MM.1S (cell line): ENCODE data around the gene APLN.

ENCODE experiments used
- DNase-seq: peaks from one replicate; pipeline ENCODE4 v3.0.0-alpha.2; 2015
- H2AFZ ChIP-seq: fragments of 300-600 bp; sonication (generic); 2 replicates; pipeline ENCODE4 v1.6.0; 2016; ENCODE audit warnings: antibody characterized with exemption, low read length
- H3F3A ChIP-seq: fragments of 300-600 bp; sonication (generic); 2 replicates; pipeline ENCODE4 v1.6.1; 2016; ENCODE audit warnings: mild to moderate bottlenecking, antibody characterized with exemption, low read length, moderate library complexity, mixed read lengths; ENCODE audit not compliant: insufficient read depth
- H3K27ac ChIP-seq: fragments of 300-600 bp; sonication (generic); 2 replicates; pipeline ENCODE4 v1.5.1; 2016; ENCODE audit warnings: mild to moderate bottlenecking, low read length
- H3K27me3 ChIP-seq: fragments of 300-600 bp; sonication (generic); replicated peaks from 2 replicates; pipeline ENCODE4 v1.6.0; 2016; ENCODE audit warnings: low read length; ENCODE audit not compliant: insufficient read depth
- H3K36me3 ChIP-seq: fragments of 300-600 bp; sonication (generic); replicated peaks from 2 replicates; pipeline ENCODE4 v1.6.1; 2016; ENCODE audit warnings: mild to moderate bottlenecking, low read length, mixed read lengths; ENCODE audit not compliant: insufficient read depth
- H3K4me1 ChIP-seq: fragments of 300-600 bp; sonication (generic); 2 replicates; pipeline ENCODE4 v1.6.1; 2016; ENCODE audit warnings: low read length, mixed read lengths
- H3K4me2 ChIP-seq: fragments of 300-600 bp; sonication (generic); 2 replicates; pipeline ENCODE4 v1.6.0; 2016; ENCODE audit warnings: low read depth, low read length
- H3K4me3 ChIP-seq: fragments of 300-600 bp; sonication (generic); 2 replicates; pipeline ENCODE4 v1.5.1; 2016; ENCODE audit warnings: low read length, mixed read lengths
- H3K79me2 ChIP-seq: fragments of 300-600 bp; sonication (generic); 2 replicates; pipeline ENCODE4 v1.6.1; 2016; ENCODE audit warnings: mixed run types, low read length, mixed read lengths
- H3K9ac ChIP-seq: fragments of 300-600 bp; sonication (generic); 2 replicates; pipeline ENCODE4 v1.6.1; 2016; ENCODE audit warnings: low read length, mixed read lengths
- H3K9me2 ChIP-seq: fragments of 300-600 bp; sonication (generic); replicated peaks from 2 replicates; pipeline ENCODE4 v1.6.1; 2016; ENCODE audit warnings: mild to moderate bottlenecking, low read length, mixed read lengths; ENCODE audit not compliant: insufficient read depth
- H3K9me3 ChIP-seq: fragments of 300-600 bp; sonication (generic); replicated peaks from 2 replicates; pipeline ENCODE4 v1.6.1; 2016; ENCODE audit warnings: mild to moderate bottlenecking, low read length, mixed read lengths; ENCODE audit not compliant: insufficient read depth
- H4K20me1 ChIP-seq: fragments of 300-600 bp; sonication (generic); 2 replicates; pipeline ENCODE4 v1.6.1; 2016; ENCODE audit warnings: mild to moderate bottlenecking, low read length, moderate library complexity, mixed read lengths; ENCODE audit not compliant: insufficient read depth
- EZH2 ChIP-seq: fragments of 300-600 bp; sonication (generic); optimal IDR thresholded peaks from 2 replicates; pipeline ENCODE3; 2017; ENCODE audit warnings: low read depth, mild to moderate bottlenecking, antibody characterized with exemption, low read length, mixed read lengths
- EZH2phosphoT487 ChIP-seq: fragments of 300-600 bp; sonication (generic); IDR thresholded peaks from 2 replicates; pipeline ENCODE4 v1.6.1; 2018; ENCODE audit warnings: antibody characterized with exemption, low read length
- TF ChIP-seq, protein P1 (sequence below): fragments of 300-600 bp; sonication (generic); IDR thresholded peaks from 2 replicates; pipeline ENCODE4 v1.5.1; 2016; ENCODE audit warnings: antibody characterized with exemption, low read length, mixed read lengths

Gene APLN

DNA sequence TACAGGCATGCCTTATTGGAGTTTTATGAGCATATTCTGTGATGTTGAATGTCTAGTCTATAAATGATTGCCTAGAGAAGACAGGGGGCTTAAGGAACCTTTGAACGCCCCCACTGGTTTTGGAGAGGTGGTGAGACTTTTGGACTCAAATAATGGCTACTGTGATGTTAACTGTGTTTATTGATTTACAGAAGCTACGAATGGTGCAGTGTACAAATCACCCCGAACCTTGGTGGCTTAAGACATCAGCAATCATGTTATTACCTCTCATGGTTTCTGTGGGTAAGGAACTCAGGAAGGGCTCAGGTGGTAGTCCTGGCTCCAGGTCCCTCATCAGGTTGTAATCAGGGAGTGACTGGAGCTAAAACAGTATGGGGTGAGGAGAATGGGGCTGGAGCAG is 33.3 kb upstream of the APLN start:
- H3K4me1 ChIP-seq: no peaks in the 10 kb centered on the region
- H3K9ac ChIP-seq: no peak overlapping the region
- H2AFZ ChIP-seq: no peak overlapping the region
- H3K9me2 ChIP-seq: no peaks in the 10 kb centered on the region
- no peaks in the 10 kb centered on the region for H3K27me3 ChIP-seq
- no peaks in the 10 kb centered on the region for H3K79me2 ChIP-seq
- TF ChIP-seq EZH2 (no peak), EZH2phosphoT487 (no peak)
- TF ChIP-seq, protein P1, sequence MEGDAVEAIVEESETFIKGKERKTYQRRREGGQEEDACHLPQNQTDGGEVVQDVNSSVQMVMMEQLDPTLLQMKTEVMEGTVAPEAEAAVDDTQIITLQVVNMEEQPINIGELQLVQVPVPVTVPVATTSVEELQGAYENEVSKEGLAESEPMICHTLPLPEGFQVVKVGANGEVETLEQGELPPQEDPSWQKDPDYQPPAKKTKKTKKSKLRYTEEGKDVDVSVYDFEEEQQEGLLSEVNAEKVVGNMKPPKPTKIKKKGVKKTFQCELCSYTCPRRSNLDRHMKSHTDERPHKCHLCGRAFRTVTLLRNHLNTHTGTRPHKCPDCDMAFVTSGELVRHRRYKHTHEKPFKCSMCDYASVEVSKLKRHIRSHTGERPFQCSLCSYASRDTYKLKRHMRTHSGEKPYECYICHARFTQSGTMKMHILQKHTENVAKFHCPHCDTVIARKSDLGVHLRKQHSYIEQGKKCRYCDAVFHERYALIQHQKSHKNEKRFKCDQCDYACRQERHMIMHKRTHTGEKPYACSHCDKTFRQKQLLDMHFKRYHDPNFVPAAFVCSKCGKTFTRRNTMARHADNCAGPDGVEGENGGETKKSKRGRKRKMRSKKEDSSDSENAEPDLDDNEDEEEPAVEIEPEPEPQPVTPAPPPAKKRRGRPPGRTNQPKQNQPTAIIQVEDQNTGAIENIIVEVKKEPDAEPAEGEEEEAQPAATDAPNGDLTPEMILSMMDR: no peak
- H3K9me3 ChIP-seq: no peaks in the 10 kb centered on the region
- H3K4me2 ChIP-seq: no peak overlapping the region
- no peak overlapping the region for H3K4me3 ChIP-seq
- no peak overlapping the region for H3K27ac ChIP-seq
- H3K36me3 ChIP-seq: no peaks in the 10 kb centered on the region
- no peak for DNase-seq
- H4K20me1 ChIP-seq: no peaks in the 10 kb centered on the region
- no peaks in the 10 kb centered on the region for H3F3A ChIP-seq

GRCh38 chrX:129686422-129686948 is 31.7 kb upstream of the APLN start:
- no peak overlapping the region for H3K27ac ChIP-seq
- no peak for DNase-seq
- H4K20me1 ChIP-seq: no peaks in the 10 kb centered on the region
- H3K4me3 ChIP-seq: no peak overlapping the region
- no peaks in the 10 kb centered on the region for H3K27me3 ChIP-seq
- H3K4me2 ChIP-seq: no peak overlapping the region
- H3K9me2 ChIP-seq: no peaks in the 10 kb centered on the region
- no peaks in the 10 kb centered on the region for H3K9me3 ChIP-seq
- TF ChIP-seq EZH2 (no peak), EZH2phosphoT487 (no peak)
- TF ChIP-seq, protein P1: no peak
- no peaks in the 10 kb centered on the region for H3F3A ChIP-seq
- no peaks in the 10 kb centered on the region for H3K36me3 ChIP-seq
- H3K79me2 ChIP-seq: no peaks in the 10 kb centered on the region
- H3K4me1 ChIP-seq: no peaks in the 10 kb centered on the region
- H2AFZ ChIP-seq: no peak overlapping the region
- no peak overlapping the region for H3K9ac ChIP-seq

- TF ChIP-seq, protein P1: no peak
- Histone ChIP-seq H3K36me3 (no peaks in the 10 kb centered on the region), H3K9me2 (no peaks in the 10 kb centered on the region), H3K9ac (no peak overlapping the region), H3K9me3 (no peaks in the 10 kb centered on the region), H2AFZ (no peak overlapping the region), H3K4me1 (0 out of 2 replicates have a peak, but pooled peaks cover 4% of the 10 kb centered on the region), H3K27me3 (no peaks in the 10 kb centered on the region), H3F3A (no peaks in the 10 kb centered on the region), H3K4me2 (no peak overlapping the region), H3K27ac (no peak overlapping the region), H3K4me3 (no peak overlapping the region), H4K20me1 (no peaks in the 10 kb centered on the region), H3K79me2 (no peaks in the 10 kb centered on the region)
- no peak for DNase-seq
Observed at GRCh38 chrX:129682979-129683378, 28.2 kb upstream of the APLN start.
